Sigmoid colon (tissue), 7 donors: ENCODE data around the gene ALPK3. TPM values are rescaled to one million over a fixed set of nuclear protein-coding genes. Genes with fewer than 3 reads are reported as not detected.
A peak's percentile ranks its signal among the peaks of the same experiment; 100 is the strongest.

ENCODE experiments used
- DNase-seq: peaks from one replicate; pipeline ENCODE4 v3.0.0-alpha.2; 2019
- H3K27ac ChIP-seq, 4 donors: fragments of 200-600 bp; sonication (generic); one replicate each; pipeline ENCODE4 v1.5.1; 2016 to 2019; ENCODE audit warnings: mild to moderate bottlenecking in 1 of 4
- H3K27me3 ChIP-seq, 3 donors: fragments of 200-600 bp; sonication (generic); one replicate each; pipeline ENCODE4 v1.5.1; 2019; ENCODE audit warnings: mild to moderate bottlenecking in 1 of 3
- H3K36me3 ChIP-seq, 4 donors: fragments of 200-600 bp; sonication (generic); one replicate each; pipeline ENCODE4 v1.5.1; 2016 to 2019
- H3K4me1 ChIP-seq, 4 donors: fragments of 200-600 bp; sonication (generic); one replicate each; pipeline ENCODE4 v1.5.1; 2017 to 2019
- H3K4me3 ChIP-seq, 4 donors: fragments of 200-600 bp; sonication (generic); one replicate each; pipeline ENCODE4 v1.5.1; 2017 to 2019; ENCODE audit warnings: mild to moderate bottlenecking in 2 of 4, moderate library complexity in 1 of 4
- H3K9me3 ChIP-seq, 4 donors: fragments of 200-600 bp in 3 of 4; sonication (generic) in 3 of 4; one replicate each; pipeline versions ENCODE4 v1.5.1 to v1.6.1; 2013 to 2019
- CTCF ChIP-seq, 4 experiments: fragments of 450-650 bp in 3 of 4; fragments of 200-600 bp in 1 of 4; IDR thresholded peaks; one replicate each; pipeline ENCODE4 v1.5.1; 2016 to 2019; ENCODE audit warnings: antibody characterized with exemption in 4 of 4, mild to moderate bottlenecking in 3 of 4, moderate library complexity in 2 of 4
- EP300 ChIP-seq, 4 donors: sonication (generic); formaldehyde crosslinking; IDR thresholded peaks; one replicate each; pipeline ENCODE4 v1.6.1; 2017; ENCODE audit warnings: antibody characterized with exemption in 4 of 4
- POLR2A ChIP-seq, 2 donors: fragments of 450-650 bp; IDR thresholded peaks; one replicate each; pipeline ENCODE4 v1.6.1; 2016; ENCODE audit warnings: antibody characterized with exemption in 2 of 2, mild to moderate bottlenecking in 2 of 2, moderate library complexity in 2 of 2
- POLR2AphosphoS5 ChIP-seq, 4 donors: sonication (generic); formaldehyde crosslinking; IDR thresholded peaks; one replicate each; pipeline ENCODE4 v1.6.1; 2017; ENCODE audit warnings: antibody characterized with exemption in 4 of 4
- WGBS, 2 donors: extraction: QIAGEN DNeasy Blood & Tissue Kit; methylation state at CpG; one replicate each; pipeline ENCODE4 v1.1.7; 2013; 5-methylcytosine and 5-hydroxymethylcytosine counted together
- intact Hi-C: fragments of 100-400 bp; cut with DNase I; formaldehyde crosslinking; loops from one replicate; pipeline ENCODE4 v1.15.1; 2023
- polyA plus RNA-seq, 3 donors: library from polyadenylated mRNA; stranded (reverse); fragments of 200-250 nt; gene quantifications; one replicate each; pipeline ENCODE4 v1.2.3, GENCODE V29; 2013
- total RNA-seq, 4 donors: library from RNA; depleted of rRNA; stranded (reverse); fragments of >200 nt; gene quantifications; one replicate each; pipeline ENCODE4 v1.1.0, GENCODE V29; 2016
- donor health status: healthy with polysubstance abuse.
- donor health status: Bipolar disorder and iron deficiency.
- donor health status: healthy.

Gene ALPK3
- total and polyA plus RNA-seq, 7 donors, result under 0.01 to 41.0 (median 3.9) TPM

GRCh38 chr15:84829428-84829827 lies 12.3 kb downstream of the ALPK3 start:
- Histone ChIP-seq H3K4me1 (peaks cover 0 to 57% (median 32%) of the 10 kb centered on the region in 4 donors), H3K4me3 (no peak overlapping the region), H3K27me3 (no peaks in the 10 kb centered on the region), H3K27ac (peak overlapping the region in 2 of 4 donors; percentile 63 to 71), H3K36me3 (peaks cover 0 to 9% (median 2%) of the 10 kb centered on the region in 4 donors), H3K9me3 (no peaks in the 10 kb centered on the region)
- DNase-seq, result no peak
- 67 to 93% methylated on average over 8 of the region's 8 CpGs for WGBS, 2 donors
- intact Hi-C loops, result no loop called here
- TF ChIP-seq CTCF (IDR thresholded peaks at IDR 0.05) (no peak), POLR2AphosphoS5 (IDR thresholded peaks at IDR 0.05) (no peak), POLR2A (IDR thresholded peaks at IDR 0.05) (no peak), EP300 (IDR thresholded peaks at IDR 0.05) (no peak)

GRCh38 chr15:84830036-84830435 lies 12.9 kb downstream of the ALPK3 start:
- no peak overlapping the region for H3K4me3 ChIP-seq
- intact Hi-C loops, result no loop called here
- H3K4me1 ChIP-seq, result peaks cover 0 to 51% (median 30%) of the 10 kb centered on the region in 4 donors
- TF ChIP-seq EP300 (IDR thresholded peaks at IDR 0.05), result no peak
- no peak for TF ChIP-seq CTCF (IDR thresholded peaks at IDR 0.05)
- TF ChIP-seq POLR2AphosphoS5 (IDR thresholded peaks at IDR 0.05), result no peak
- no peak for TF ChIP-seq POLR2A (IDR thresholded peaks at IDR 0.05)
- WGBS, 2 donors, result 80 to 83% methylated on average over 2 of the region's 2 CpGs
- H3K27ac ChIP-seq, result peak overlapping the region; percentile 17 to 71 (median 49)
- H3K27me3 ChIP-seq, result no peaks in the 10 kb centered on the region
- no peak for DNase-seq
- peaks cover 0 to 9% (median 2%) of the 10 kb centered on the region in 4 donors for H3K36me3 ChIP-seq
- no peaks in the 10 kb centered on the region for H3K9me3 ChIP-seq

- Histone ChIP-seq H3K36me3 (peaks cover 0 to 9% (median 2%) of the 10 kb centered on the region in 4 donors), H3K27me3 (no peaks in the 10 kb centered on the region), H3K4me1 (peaks cover 0 to 49% (median 27%) of the 10 kb centered on the region in 4 donors), H3K4me3 (no peak overlapping the region), H3K27ac (peak overlapping the region; percentile 17 to 63 (median 41)), H3K9me3 (no peaks in the 10 kb centered on the region)
- intact Hi-C loops, result no loop called here
- no peak for DNase-seq
- peak in 3 of 4 donors; percentile 17 to 37 (median 34) for TF ChIP-seq POLR2AphosphoS5 (IDR thresholded peaks at IDR 0.05)
- TF ChIP-seq CTCF (IDR thresholded peaks at IDR 0.05), result no peak
- 90 to 91% methylated on average over 5 of the region's 5 CpGs for WGBS, 2 donors
Measured at GRCh38 chr15:84831028-84831427, 13.9 kb downstream of the ALPK3 start.

- TF ChIP-seq EP300 (IDR thresholded peaks at IDR 0.05) (no peak), POLR2A (IDR thresholded peaks at IDR 0.05) (no peak), POLR2AphosphoS5 (IDR thresholded peaks at IDR 0.05) (no peak), CTCF (IDR thresholded peaks at IDR 0.05) (no peak)
- intact Hi-C loops, result no loop called here
- H3K27ac ChIP-seq, result peak overlapping the region; percentile 20 to 47 (median 33)
- DNase-seq, result no peak
- peaks cover 0 to 9% (median 2%) of the 10 kb centered on the region in 4 donors for H3K36me3 ChIP-seq
- 83 to 89% methylated on average over 2 of the region's 2 CpGs for WGBS, 2 donors
- no peak overlapping the region for H3K4me3 ChIP-seq
- no peaks in the 10 kb centered on the region for H3K27me3 ChIP-seq
- peaks cover 0 to 44% (median 24%) of the 10 kb centered on the region in 4 donors for H3K4me1 ChIP-seq
- no peaks in the 10 kb centered on the region for H3K9me3 ChIP-seq
Measured at GRCh38 chr15:84831613-84832012, 14.5 kb downstream of the ALPK3 start.
